HepG2 (cell line): ENCODE data around the gene SIRT7.

Source experiments
- CTCF ChIP-seq: sonication (generic); formaldehyde crosslinking; IDR thresholded peaks from 2 replicates; pipeline ENCODE4 v1.5.0; 2020; ENCODE audit warnings: mild to moderate bottlenecking, missing genetic modification reagents, moderate library complexity
- DMTF1 ChIP-seq: sonication (generic); formaldehyde crosslinking; IDR thresholded peaks from 2 replicates; pipeline ENCODE4 v1.4.0; 2020; ENCODE audit warnings: mild to moderate bottlenecking, missing genetic modification reagents
- JUN ChIP-seq: sonication (generic); formaldehyde crosslinking; IDR thresholded peaks from 2 replicates; pipeline ENCODE4 v1.4.0; 2020; ENCODE audit warnings: mild to moderate bottlenecking, missing genetic modification reagents
- POLR2AphosphoS2 ChIP-seq: IDR thresholded peaks from 2 replicates; pipeline ENCODE4 v1.6.1; 2011; ENCODE audit warnings: low read depth, low read length, improper control_type of control experiment
- SOX5 ChIP-seq: IDR thresholded peaks from 2 replicates; pipeline ENCODE4 v1.6.1; 2016; ENCODE audit warnings: borderline replicate concordance
- TP53 ChIP-seq: sonication (generic); formaldehyde crosslinking; conservative IDR thresholded peaks from 2 replicates; pipeline ENCODE4 v1.4.0; 2020; ENCODE audit warnings: missing genetic modification reagents

GRCh38 chr17:81921537-81921862 is 3.5 kb upstream of the SIRT7 start:
- no peak for TF ChIP-seq JUN (CRISPR knock-in tag)
- TF ChIP-seq CTCF (CRISPR knock-in tag), result no peak
- TF ChIP-seq SOX5 (CRISPR knock-in tag), result no peak
- TF ChIP-seq TP53 (CRISPR knock-in tag), result no peak
- no peak for TF ChIP-seq DMTF1 (CRISPR knock-in tag)
- no peak for TF ChIP-seq POLR2AphosphoS2
